ENCODE data around the gene JMJD8.
A peak's percentile ranks its signal among the peaks of the same experiment; 100 is the strongest.

The JMJD8 gene

DNA sequence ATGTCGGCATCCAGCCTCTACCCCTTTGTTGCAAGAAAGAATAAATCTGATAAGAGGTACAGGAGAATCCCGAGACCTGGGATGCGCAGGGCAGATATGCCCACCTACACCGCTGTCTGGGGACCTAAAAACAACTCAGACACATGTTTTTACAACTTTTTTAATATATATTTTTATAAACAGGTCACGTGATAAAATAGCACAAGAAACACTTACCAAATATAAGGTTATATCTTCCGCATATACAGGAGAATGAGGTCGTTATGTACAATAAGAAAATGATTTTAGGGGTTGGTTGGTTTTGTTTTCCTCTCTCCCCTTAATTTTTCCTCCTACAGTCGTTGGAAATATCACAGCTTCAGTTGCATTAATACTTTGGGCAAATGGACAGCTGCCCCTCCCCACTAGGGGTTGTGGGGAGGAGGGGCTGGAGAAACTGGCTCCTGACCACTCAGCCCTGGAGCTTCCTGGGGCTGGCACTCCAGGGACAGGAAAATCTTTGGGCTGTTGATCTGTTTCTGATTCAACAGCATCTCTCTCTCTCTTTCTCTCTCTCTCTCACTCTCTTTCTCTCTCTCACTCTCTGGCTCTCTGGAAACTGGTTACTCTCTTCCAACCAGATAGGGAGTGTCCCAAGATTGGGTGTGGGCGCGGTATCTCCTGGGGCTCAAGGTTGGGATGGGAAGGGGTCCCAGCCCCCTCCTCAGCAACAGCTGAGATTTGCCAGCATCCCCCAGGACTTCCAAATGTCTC lies 8.4 kb upstream of the JMJD8 start:
- no peak overlapping the region for H3K27ac ChIP-seq
- TF ChIP-seq, protein P1, sequence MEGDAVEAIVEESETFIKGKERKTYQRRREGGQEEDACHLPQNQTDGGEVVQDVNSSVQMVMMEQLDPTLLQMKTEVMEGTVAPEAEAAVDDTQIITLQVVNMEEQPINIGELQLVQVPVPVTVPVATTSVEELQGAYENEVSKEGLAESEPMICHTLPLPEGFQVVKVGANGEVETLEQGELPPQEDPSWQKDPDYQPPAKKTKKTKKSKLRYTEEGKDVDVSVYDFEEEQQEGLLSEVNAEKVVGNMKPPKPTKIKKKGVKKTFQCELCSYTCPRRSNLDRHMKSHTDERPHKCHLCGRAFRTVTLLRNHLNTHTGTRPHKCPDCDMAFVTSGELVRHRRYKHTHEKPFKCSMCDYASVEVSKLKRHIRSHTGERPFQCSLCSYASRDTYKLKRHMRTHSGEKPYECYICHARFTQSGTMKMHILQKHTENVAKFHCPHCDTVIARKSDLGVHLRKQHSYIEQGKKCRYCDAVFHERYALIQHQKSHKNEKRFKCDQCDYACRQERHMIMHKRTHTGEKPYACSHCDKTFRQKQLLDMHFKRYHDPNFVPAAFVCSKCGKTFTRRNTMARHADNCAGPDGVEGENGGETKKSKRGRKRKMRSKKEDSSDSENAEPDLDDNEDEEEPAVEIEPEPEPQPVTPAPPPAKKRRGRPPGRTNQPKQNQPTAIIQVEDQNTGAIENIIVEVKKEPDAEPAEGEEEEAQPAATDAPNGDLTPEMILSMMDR (conservative IDR thresholded peaks at IDR 0.05), result no peak

DNA sequence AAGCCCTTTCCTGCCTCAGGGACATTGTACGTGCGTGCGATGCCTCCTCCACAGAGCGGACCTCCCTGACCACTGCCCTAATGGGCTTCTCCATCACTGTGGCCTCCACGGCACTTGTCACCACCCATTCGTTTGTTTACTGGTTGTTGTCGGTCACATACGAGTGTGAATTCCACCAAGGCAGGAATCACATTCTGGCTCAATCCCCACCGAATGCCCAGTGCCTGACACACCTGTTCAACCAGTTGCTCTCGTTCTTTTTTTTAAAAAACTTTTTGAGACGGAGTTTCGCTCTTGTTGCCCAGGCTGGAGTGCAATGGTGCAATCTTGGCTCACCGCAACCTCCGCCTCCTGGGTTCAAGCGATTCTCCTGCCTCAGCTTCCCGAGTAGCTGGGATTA lies 7.1 kb upstream of the JMJD8 start:
- peak overlapping the region; percentile 74; the same call in 1 of the 2 replicates for H3K27ac ChIP-seq

DNA sequence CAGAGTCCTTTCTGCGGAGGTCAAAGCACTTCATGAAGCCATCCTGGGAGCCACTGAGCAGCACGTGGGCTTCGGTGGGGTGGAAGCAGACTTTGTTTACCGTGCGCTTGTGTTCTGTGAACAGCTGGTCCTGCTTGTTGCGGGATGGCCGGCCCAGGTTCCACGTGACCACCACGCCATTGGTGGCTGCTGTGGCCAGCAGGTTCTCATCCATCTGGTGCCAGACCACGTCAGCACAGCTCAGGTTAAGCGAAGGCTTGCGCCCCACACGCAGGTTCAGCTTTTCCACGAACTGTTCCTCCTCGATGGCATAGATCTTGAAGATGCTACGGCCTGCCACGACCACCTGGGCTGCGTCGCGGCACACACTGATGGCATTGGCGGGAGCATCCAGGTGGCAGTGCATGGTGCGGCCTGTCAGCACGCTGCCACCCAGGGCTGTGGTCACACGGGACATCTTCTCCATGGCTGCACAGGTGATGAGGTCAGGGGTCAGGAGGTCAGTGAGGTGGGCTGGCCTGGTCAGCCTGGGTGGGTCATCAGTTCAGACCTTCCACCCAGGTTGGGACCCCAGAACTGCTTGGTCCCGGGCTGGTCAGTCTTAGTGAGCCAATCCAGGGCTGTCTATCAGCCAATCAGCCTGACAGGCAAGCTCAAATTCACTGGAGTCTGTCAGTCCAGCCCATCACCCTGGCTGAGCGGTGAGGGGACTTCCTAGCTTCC lies 5.2 kb upstream of the JMJD8 start:
- TF ChIP-seq, protein P1 (conservative IDR thresholded peaks at IDR 0.05), result no peak
- H3K27ac ChIP-seq, result peak overlapping the region; percentile 74

DNA sequence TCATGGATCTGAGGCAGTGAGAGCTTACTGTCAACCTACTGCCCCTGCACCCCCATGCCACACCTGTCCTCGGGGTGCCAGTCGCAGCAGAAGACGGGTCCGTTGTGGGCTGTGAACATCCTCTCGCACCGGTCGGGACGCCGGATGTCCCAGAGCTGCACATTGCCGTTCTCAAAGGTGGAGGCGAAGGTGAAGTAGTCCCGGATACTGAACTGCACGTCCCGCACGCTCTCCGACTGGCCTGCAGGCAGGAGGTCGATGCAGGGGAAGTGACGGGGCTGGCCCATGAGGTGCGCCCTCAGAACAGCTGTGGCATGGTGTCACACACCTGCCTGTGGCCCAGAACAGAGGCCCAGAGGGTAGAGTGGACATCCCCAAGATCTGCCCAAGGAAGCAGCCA lies 3.4 kb upstream of the JMJD8 start:
- TF ChIP-seq, protein P1 (conservative IDR thresholded peaks at IDR 0.05), result no peak
- H3K27ac ChIP-seq, result no peak overlapping the region

DNA sequence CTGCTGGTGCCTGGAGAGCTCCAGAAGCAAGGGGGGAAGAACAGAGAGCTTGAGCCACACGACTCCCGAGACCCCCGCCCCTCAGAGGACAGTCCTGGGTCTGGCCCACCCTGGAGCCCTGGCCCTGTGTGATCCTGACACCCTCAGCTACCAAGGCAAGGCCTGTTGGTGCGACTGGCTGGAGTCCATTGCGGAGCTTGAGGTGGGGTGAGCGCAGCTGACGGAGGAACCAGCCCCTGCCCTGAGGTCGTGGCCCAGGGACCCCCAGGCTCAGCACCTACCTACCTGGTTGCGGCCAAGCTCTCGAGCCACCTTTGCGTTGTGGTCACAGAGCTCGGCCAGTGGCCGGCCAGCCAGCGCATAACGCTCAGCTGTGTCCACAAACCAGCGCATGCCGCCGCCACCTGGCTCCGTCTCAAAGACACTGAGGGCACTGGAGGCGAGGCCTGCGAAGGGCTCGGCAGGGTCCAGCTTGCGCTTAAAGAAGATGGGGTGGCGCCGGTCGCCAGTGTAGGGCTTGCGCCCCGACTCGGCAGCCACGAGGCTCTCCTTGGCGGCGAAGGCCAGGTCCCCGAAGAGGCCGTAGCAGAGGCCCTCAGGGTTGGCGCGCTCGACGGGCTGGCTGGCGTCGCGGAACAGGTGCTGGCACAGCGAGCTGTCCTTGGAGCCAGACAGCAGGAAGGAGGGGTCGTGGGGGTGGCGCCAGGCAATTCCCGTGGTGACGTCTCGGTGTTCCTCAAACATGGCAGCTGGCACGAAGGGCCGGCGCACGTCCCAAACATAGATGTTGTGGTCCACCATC lies 2.5 kb upstream of the JMJD8 start:
- TF ChIP-seq, protein P1 (conservative IDR thresholded peaks at IDR 0.05), result no peak
- H3K27ac ChIP-seq, result peak overlapping the region; percentile 91

DNA sequence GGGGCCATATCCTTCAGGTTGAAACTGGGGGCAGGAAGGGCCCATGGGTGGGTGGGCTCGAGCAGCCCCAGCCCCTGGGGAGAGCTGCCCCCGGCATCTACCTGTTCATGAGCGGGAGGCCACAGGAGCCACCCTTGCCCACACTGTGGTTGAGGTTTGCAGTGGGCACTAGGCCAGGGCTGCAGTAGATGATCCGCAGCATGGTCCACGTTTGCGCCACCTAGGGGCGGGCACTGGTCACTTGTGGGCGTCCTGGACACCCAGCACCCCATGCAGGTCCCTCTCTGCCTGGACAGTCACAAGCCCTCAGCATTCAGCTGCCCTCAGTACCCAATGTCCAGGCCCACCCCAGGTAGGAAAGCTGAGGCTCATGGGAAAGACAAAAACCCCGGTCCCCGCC lies 1.8 kb upstream of the JMJD8 start:
- peak overlapping the region; percentile 91 for H3K27ac ChIP-seq
- TF ChIP-seq, protein P1 (conservative IDR thresholded peaks at IDR 0.05), result peak; percentile 81

DNA sequence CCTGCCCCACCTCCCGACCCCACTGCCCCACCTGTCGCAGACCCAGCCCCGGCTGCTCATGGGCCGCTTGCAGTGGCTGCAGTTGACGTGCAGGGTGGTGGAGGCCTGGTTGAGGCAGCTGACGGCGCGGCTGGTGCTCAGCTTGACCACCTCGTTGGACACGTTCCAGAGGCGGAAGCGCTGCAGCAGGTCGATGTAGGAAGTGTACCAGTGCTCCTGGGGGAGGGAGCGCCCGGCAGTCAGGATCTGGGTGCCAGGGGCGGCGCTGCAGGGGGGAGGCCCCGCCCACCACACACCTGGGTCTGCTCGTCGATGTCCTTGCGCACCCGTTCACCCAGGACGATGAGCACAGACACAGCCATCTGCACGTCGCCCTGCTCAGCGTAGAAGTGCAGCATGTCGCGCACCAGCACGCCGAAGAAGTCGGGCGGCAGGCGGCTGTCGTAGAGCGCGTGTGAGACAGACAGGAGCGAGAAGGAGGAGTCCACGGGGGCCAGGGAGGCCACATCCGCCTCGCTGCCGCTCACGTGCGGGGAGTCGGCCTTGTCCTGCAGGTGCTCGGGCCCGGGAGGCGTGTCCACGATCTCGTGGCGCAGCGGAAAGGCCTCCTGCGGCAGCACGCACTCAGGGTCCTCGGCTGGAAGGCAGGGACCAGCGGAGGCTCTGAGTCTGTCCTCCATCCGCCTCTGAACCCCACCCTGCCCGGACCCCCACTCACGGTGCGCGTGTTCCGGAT lies 995 bp upstream of the JMJD8 start:
- TF ChIP-seq, protein P1 (conservative IDR thresholded peaks at IDR 0.05), result no peak
- H3K27ac ChIP-seq, result peak overlapping the region; percentile 91

Measured in VCaP (cell line).